Gastroesophageal sphincter (tissue), 3 donors: ENCODE data around the gene BCL2L12.

Experiments
- EP300 ChIP-seq: sonication (generic); formaldehyde crosslinking; IDR thresholded peaks from one replicate; pipeline ENCODE4 v1.6.1; 2017; ENCODE audit warnings: antibody characterized with exemption, mild to moderate bottlenecking
- TF ChIP-seq, protein P1 (sequence below), 4 experiments: fragments of 200-600 bp in 2 of 4; fragments of 450-650 bp in 2 of 4; sonication (generic) in 1 of 4; IDR thresholded peaks; one replicate each; pipeline ENCODE4 v1.5.1; 2017 to 2019; ENCODE audit warnings: antibody characterized with exemption in 4 of 4, mild to moderate bottlenecking in 2 of 4, moderate library complexity in 2 of 4

DNA sequence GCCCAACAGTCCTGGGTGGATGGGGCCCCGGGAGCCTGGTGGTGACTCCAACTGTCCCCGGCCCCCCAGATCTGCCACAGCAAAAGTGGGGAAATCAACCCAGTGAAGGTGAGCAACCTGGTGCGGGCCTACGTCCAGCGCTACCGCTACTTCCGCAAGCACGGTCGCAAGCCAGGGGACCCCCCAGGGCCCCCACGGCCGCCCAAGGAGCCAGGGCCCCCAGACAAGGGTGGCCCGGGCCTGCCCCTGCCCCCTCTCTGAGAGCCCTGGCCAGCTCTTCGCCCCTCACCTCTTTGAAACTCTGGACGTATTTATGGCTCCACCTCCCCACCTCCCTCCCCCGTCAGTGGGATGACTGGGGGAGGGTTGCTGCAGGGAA is 7.6 kb upstream of the BCL2L12 start:
- TF ChIP-seq EP300: no peak
- TF ChIP-seq, protein P1, sequence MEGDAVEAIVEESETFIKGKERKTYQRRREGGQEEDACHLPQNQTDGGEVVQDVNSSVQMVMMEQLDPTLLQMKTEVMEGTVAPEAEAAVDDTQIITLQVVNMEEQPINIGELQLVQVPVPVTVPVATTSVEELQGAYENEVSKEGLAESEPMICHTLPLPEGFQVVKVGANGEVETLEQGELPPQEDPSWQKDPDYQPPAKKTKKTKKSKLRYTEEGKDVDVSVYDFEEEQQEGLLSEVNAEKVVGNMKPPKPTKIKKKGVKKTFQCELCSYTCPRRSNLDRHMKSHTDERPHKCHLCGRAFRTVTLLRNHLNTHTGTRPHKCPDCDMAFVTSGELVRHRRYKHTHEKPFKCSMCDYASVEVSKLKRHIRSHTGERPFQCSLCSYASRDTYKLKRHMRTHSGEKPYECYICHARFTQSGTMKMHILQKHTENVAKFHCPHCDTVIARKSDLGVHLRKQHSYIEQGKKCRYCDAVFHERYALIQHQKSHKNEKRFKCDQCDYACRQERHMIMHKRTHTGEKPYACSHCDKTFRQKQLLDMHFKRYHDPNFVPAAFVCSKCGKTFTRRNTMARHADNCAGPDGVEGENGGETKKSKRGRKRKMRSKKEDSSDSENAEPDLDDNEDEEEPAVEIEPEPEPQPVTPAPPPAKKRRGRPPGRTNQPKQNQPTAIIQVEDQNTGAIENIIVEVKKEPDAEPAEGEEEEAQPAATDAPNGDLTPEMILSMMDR (IDR thresholded peaks at IDR 0.05): no peak
